HG03139 (cell line): ENCODE data around the gene RAPGEF6.
A peak's percentile ranks its signal among the peaks of the same experiment; 100 is the strongest.
"Not testable (repeated sequence)": the region's sequence is repeated elsewhere in the genome, so short reads cannot be mapped to it uniquely, and the experiment has no call there.

Experiments
- ATAC-seq: cut with Tn5 transposase; IDR thresholded peaks from one replicate; pipeline ENCODE4 v1.9.1; 2021; ENCODE audit not compliant: unreplicated experiment

The RAPGEF6 gene

GRCh38 chr5:131389869-131390265 lies 245.2 kb downstream of the RAPGEF6 start:
- no peak for ATAC-seq

DNA sequence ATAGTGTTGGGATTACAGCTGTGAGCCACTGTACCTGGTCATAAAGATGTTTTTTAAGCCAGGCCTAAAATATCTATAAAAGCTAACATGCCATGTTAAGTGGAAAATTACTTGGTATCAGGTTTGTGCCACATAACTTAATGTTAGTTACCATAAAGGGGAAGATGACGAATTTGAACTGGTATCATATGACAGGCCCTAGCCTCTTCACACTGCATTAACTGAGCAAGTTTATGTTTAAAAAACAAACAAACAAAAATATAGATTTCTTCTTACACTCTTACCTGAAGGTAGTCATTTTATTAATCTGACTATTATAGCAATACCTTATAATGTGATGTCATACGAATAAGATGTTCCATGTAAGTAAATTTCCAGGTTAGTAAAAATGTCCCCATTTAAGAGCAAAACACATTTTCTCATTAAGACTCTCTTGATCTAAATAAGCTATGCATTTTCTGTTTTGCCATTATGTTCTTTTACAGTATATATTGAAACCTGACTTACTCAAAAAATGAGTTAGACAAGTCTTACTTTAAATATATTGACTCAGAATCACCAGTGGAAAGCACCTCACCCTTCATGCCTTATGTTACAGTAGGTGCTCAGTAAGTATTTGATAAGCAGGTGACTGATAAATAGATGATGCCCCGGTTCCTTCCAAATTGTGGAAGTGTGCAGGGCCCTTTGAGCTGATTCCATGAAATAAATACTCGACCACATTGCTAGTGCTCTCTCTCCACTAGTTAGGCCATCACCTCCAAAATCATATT lies 245.7 kb downstream of the RAPGEF6 start:
- no peak for ATAC-seq

- ATAC-seq = no peak
Observed at GRCh38 chr5:131387255-131387654, 247.8 kb downstream of the RAPGEF6 start.

DNA sequence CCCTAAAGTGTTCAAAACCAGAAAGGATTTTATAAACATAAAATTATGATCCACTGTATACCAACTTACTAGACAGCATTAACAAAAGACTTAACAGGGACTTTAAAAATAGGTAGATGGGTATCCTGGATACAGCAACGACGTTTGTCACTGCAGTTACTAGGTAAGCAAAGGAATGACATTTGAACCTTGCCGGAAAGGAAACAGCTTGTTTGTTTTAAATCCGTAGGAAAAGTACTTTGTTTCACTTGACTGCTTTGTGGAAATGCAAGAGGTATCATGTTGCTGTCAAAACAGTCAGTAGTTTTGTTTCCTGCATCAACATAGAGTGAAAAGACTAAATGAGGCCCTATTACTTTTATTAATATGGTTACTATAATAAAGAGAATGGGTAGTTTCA lies 248.2 kb downstream of the RAPGEF6 start:
- no peak for ATAC-seq

DNA sequence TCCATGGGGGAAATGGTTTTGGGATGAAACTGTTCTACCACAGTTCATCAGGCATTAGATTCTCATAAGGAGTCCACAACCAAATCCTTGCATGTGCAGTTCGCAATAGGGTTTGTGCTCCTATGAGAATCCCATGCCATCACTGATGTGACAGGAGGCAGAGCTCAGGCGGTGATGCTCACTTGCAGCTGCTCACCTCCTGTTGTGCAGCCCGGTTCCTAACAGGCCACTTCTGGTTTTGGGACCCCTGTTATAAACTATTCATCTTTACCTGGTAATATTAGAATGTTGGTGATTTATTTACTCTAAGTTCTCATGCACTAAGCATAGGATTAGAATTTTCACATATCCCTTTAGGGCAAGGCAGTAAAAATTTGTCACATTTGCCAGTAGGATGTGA lies 248.9 kb downstream of the RAPGEF6 start:
- no peak for ATAC-seq

GRCh38 chr5:131384616-131385214 lies 250.3 kb downstream of the RAPGEF6 start:
- no peak for ATAC-seq

DNA sequence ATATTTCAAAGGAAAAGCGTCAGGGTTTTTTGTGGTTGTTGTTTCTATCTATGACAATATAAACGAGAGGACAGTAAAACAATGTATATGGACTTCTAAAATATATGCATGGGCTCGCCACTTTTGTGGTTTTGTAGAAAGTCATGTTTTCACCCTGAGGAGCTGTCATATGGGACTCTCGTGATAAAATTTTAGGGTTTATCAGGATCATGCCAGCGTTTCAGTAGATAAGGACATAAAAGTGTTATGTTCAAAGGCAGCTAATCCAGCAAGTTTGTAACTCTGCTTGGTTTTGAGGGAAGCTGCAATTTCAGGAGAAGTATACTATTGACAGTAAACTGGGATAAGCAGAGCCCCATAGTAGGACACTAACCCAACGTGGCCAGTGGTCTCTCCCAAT lies 250.9 kb downstream of the RAPGEF6 start:
- ATAC-seq = no peak

- peak; percentile 67 for ATAC-seq
Observed at GRCh38 chr5:131382407-131383395, 252.3 kb downstream of the RAPGEF6 start.

GRCh38 chr5:131381777-131382176 lies 253.3 kb downstream of the RAPGEF6 start:
- ATAC-seq = peak; percentile 48

DNA sequence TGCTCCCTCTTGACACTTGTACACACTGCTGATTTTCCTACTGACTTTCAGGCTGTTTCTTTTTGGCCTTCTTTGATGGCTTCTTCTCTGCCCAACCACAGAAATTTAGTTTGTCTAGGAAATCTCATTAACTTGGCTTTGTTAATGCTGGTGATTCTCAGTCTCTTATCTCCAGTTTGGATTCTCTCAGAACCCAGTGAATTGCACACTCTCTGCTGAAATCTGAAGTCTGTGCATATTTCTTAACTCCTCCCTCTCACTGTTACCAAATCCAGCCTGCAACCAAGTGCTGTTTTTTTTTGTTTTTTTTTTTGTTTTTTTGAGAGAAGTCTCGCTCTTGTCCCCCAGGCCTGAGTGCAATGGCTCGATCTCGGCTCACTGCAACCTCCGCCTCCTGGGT lies 254.0 kb downstream of the RAPGEF6 start:
- no peak for ATAC-seq

GRCh38 chr5:131380238-131380637 lies 254.8 kb downstream of the RAPGEF6 start:
- ATAC-seq = not testable (repeated sequence)

GRCh38 chr5:131379723-131380122 lies 255.3 kb downstream of the RAPGEF6 start:
- ATAC-seq = peak; percentile 35

GRCh38 chr5:131378721-131379541 lies 256.1 kb downstream of the RAPGEF6 start:
- ATAC-seq = no peak

GRCh38 chr5:131377785-131378325 lies 257.2 kb downstream of the RAPGEF6 start:
- no peak for ATAC-seq

DNA sequence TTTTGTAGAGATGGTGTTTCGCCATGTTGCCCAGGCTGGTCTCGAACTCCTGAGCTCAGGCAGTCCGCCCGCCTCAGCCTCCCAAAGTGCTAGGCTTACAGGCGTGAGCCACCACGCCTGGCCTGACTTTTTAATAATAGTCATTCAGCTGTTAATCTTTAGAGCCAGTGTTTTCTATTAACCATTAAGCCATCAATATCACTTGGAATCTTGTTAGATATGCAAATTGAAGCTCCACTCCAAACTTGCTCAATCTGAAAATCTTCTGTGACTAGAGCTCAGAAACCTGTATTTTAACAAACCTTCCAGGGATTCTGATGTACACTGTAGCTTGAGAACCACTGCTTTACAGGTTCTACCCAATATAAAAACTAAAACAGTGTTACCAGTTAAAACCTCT lies 257.7 kb downstream of the RAPGEF6 start:
- ATAC-seq = no peak

GRCh38 chr5:131375351-131375750 lies 259.7 kb downstream of the RAPGEF6 start:
- ATAC-seq = no peak
